ENCODE results near the gene TRAPPC2. TPM values are rescaled to one million over a fixed set of nuclear protein-coding genes. Genes with fewer than 3 reads are reported as not detected.

The TRAPPC2 gene
- total RNA-seq, 1 experiment from 2014 or later, result 11.9 TPM

GRCh38 chrX:13760426-13760825, 26.0 kb upstream of the TRAPPC2 start:
- H3K36me3 ChIP-seq (ENCODE audit: control insufficient read depth in 1 of 2, insufficient read depth in 2 of 2, low read length in 2 of 2), result peaks cover 5 to 7% of the 10 kb centered on the region in 2 experiments; a peak in 2 of 4 replicates
- no TSS peak for BruUV-seq (replicated peaks)
- H2AFZ ChIP-seq (ENCODE audit: low read depth, low read length, poor library complexity, severe bottlenecking), result no peak overlapping the region
- POLR2A ChIA-PET, result no interaction called here
- CTCF ChIA-PET, result no interaction called here
- H3K9ac ChIP-seq (ENCODE audit: low read length), result no peak overlapping the region
- H4K20me1 ChIP-seq (ENCODE audit: insufficient read depth), result no peaks in the 10 kb centered on the region
- TF ChIP-seq YY1 (IDR thresholded peaks at IDR 0.05; ENCODE audit: extremely low read depth, insufficient replicate concordance, low read depth, low read length), result no peak
- no peak for TF ChIP-seq SIN3A (IDR thresholded peaks at IDR 0.05; ENCODE audit: low read depth)
- TF ChIP-seq ZBTB33 (IDR thresholded peaks at IDR 0.05; ENCODE audit: extremely low read depth, insufficient replicate concordance, low read length), result no peak
- no peak for TF ChIP-seq MAX (IDR thresholded peaks at IDR 0.05)
- no peak for TF ChIP-seq JUND (IDR thresholded peaks at IDR 0.05)
- no peak for TF ChIP-seq TCF7L2 (IDR thresholded peaks at IDR 0.05; ENCODE audit: borderline replicate concordance, extremely low read depth, insufficient read depth, insufficient read length)
- TF ChIP-seq POLR2AphosphoS5 (IDR thresholded peaks at IDR 0.05; ENCODE audit: low read depth, low read length), result no peak
- no peak for TF ChIP-seq ELF1 (IDR thresholded peaks at IDR 0.05; ENCODE audit: borderline replicate concordance, low read depth)
- TF ChIP-seq POLR2A (IDR thresholded peaks at IDR 0.05; ENCODE audit: borderline replicate concordance, extremely low read depth, insufficient read depth, insufficient read length), result no peak
- no peak for TF ChIP-seq CTCF (IDR thresholded peaks at IDR 0.05 in 2 of 3, conservative IDR thresholded peaks at IDR 0.05 in 1 of 3; ENCODE audit: borderline replicate concordance in 1 of 3, insufficient read depth in 1 of 3, low read depth in 2 of 3, low read length in 2 of 3)
- TF ChIP-seq SP1 (IDR thresholded peaks at IDR 0.05; ENCODE audit: low read depth), result no peak
- no peak for TF ChIP-seq RAD21 (IDR thresholded peaks at IDR 0.05; ENCODE audit: low read depth)
- TF ChIP-seq REST (IDR thresholded peaks at IDR 0.05; ENCODE audit: low read depth), result no peak
- no peak for TF ChIP-seq EZH2phosphoT487 (IDR thresholded peaks at IDR 0.05; ENCODE audit: borderline replicate concordance)
- no peak for TF ChIP-seq ZFX (IDR thresholded peaks at IDR 0.05)
- TF ChIP-seq ATF3 (IDR thresholded peaks at IDR 0.05), result no peak
- no peak for TF ChIP-seq ZNF274 (IDR thresholded peaks at IDR 0.05; ENCODE audit: low read depth, low read length)
- no peak for TF ChIP-seq CBX3 (IDR thresholded peaks at IDR 0.05; ENCODE audit: low read depth)
- no peak for TF ChIP-seq FOSL1 (IDR thresholded peaks at IDR 0.05; ENCODE audit: low read depth)
- no peaks in the 10 kb centered on the region for H3K27me3 ChIP-seq (ENCODE audit: insufficient read depth, low read length)
- no peaks in the 10 kb centered on the region for H3K4me1 ChIP-seq (ENCODE audit: control insufficient read depth in 1 of 2, insufficient read depth in 2 of 2, low read length in 2 of 2)
- DNase-seq (ENCODE audit: low read depth, low spot score) (no peak), ATAC-seq (no peak)
- RAD21 ChIA-PET (ENCODE audit: low non-redundant PET in 1 of 2, low total read pairs in 2 of 2, uncharacterized antibody in 2 of 2, unreplicated experiment in 2 of 2), result no interaction called here
- no peaks in the 10 kb centered on the region for H3K9me3 ChIP-seq (ENCODE audit: control insufficient read depth in 1 of 2, insufficient read depth in 1 of 2, low read depth in 1 of 2, low read length in 2 of 2)
- no peak overlapping the region for H3K4me2 ChIP-seq (ENCODE audit: low read length)
- H3K4me3 ChIP-seq (replicated peaks in 1 of 2; ENCODE audit: low read depth in 1 of 2, low read length in 2 of 2), result no peak overlapping the region
- H3K9me2 ChIP-seq (ENCODE audit: insufficient read depth), result no peaks in the 10 kb centered on the region
- intact Hi-C loops (cut with micrococcal nuclease), result no loop called here
- H3K27ac ChIP-seq (ENCODE audit: low read depth, low read length), result no peak overlapping the region
- no peaks in the 10 kb centered on the region for H3K79me2 ChIP-seq (ENCODE audit: insufficient read depth, low read length)
